B cell (primary cell): ENCODE data around the gene HSD17B2. TPM values are rescaled to one million over a fixed set of nuclear protein-coding genes. Genes with fewer than 3 reads are reported as not detected.

Experiments
- ATAC-seq: fragments of 200-7000 bp; cut with Tn5 transposase; one replicate; pipeline ENCODE4 v1.10.0; 2021; ENCODE audit warnings: low read depth, mild to moderate bottlenecking, moderate number of reproducible peaks, moderate library complexity
- CTCF ChIA-PET: fragments of 350-600 bp; sonication (Branson Sonifier 250); formaldehyde crosslinking; loops from one replicate; lab custom pipeline; 2021; ENCODE audit warnings: antibody characterized with exemption, inconsistent platforms; lab: Charles Lee
- POLR2A ChIA-PET: fragments of 350-600 bp; sonication (Branson Sonifier 250); formaldehyde crosslinking; loops from one replicate; lab custom pipeline; 2021; ENCODE audit warnings: antibody characterized with exemption; lab: Charles Lee
- DNase-seq: peaks from one replicate; pipeline ENCODE4 v3.0.0; 2013
- H2AFZ ChIP-seq: 2 replicates; pipeline ENCODE4 v1.6.1; 2012; ENCODE audit warnings: mild to moderate bottlenecking, low read depth, low read length; ENCODE audit not compliant: insufficient read depth, poor library complexity, severe bottlenecking
- H3K27ac ChIP-seq, 2 donors: 1 replicate in 1 of 2; 2 replicates in 1 of 2; pipeline ENCODE4 v1.5.1; 2012 to 2013; ENCODE audit warnings: low read length in 2 of 2, mild to moderate bottlenecking in 2 of 2, moderate library complexity in 1 of 2
- H3K27me3 ChIP-seq, 4 experiments: fragments of 200-600 bp in 1 of 4; sonication (generic) in 1 of 4; replicated peaks in 1 of 4; 1 replicate in 2 of 4; 2 replicates in 2 of 4; pipeline versions ENCODE4 v1.6.1 to v1.7.0; 2013 to 2016; ENCODE audit warnings: low read length in 3 of 4, mild to moderate bottlenecking in 2 of 4, mixed read lengths in 1 of 4, moderate library complexity in 1 of 4; ENCODE audit not compliant: insufficient read depth in 4 of 4, control insufficient read depth in 3 of 4; ENCODE audit errors: control extremely low read depth in 1 of 4
- H3K36me3 ChIP-seq, 2 experiments: replicated peaks in 1 of 2; 1 replicate in 1 of 2; 2 replicates in 1 of 2; pipeline versions ENCODE4 v1.6.1 to v1.7.1; 2013; ENCODE audit warnings: low read length in 1 of 2; ENCODE audit not compliant: insufficient read depth in 2 of 2, control insufficient read depth in 1 of 2; ENCODE audit errors: control extremely low read depth in 1 of 2, extremely low read depth in 1 of 2
- H3K4me1 ChIP-seq, 2 donors: fragments of 200-600 bp in 1 of 2; sonication (generic) in 1 of 2; 1 replicate in 1 of 2; 2 replicates in 1 of 2; pipeline versions ENCODE4 v1.5.1 to v1.6.1; 2013 to 2017; ENCODE audit warnings: low read length in 2 of 2; ENCODE audit not compliant: control insufficient read depth in 2 of 2, insufficient read depth in 2 of 2
- H3K4me2 ChIP-seq: replicated peaks from 2 replicates; pipeline ENCODE3; 2012; ENCODE audit warnings: mild to moderate bottlenecking, low read depth, low read length; ENCODE audit not compliant: poor library complexity, severe bottlenecking
- H3K4me3 ChIP-seq, 5 experiments: fragments of 200-600 bp in 1 of 5; sonication (generic) in 1 of 5; 1 replicate in 3 of 5; 2 replicates in 2 of 5; pipeline versions ENCODE4 v1.5.1 to v1.7.0; 2011 to 2016; ENCODE audit warnings: low read length in 4 of 5, mild to moderate bottlenecking in 4 of 5, low read depth in 2 of 5, control low read depth in 1 of 5, moderate library complexity in 1 of 5; ENCODE audit not compliant: insufficient read depth in 1 of 5; ENCODE audit errors: control extremely low read depth in 1 of 5, extremely low read depth in 1 of 5
- H3K79me2 ChIP-seq: fragments of 200-600 bp; sonication (generic); one replicate; pipeline ENCODE4 v1.6.0; 2016; ENCODE audit warnings: low read length; ENCODE audit not compliant: control insufficient read depth, insufficient read depth
- H3K9ac ChIP-seq: fragments of 200-600 bp; sonication (generic); 2 replicates; pipeline ENCODE4 v1.6.1; 2017; ENCODE audit warnings: mild to moderate bottlenecking, low read length, moderate library complexity
- H3K9me3 ChIP-seq, 3 donors: one replicate each; pipeline versions ENCODE4 v1.6.1 to v1.7.1; 2013; ENCODE audit warnings: low read length in 2 of 3; ENCODE audit not compliant: control insufficient read depth in 2 of 3, insufficient read depth in 1 of 3; ENCODE audit errors: control extremely low read depth in 1 of 3
- H4K20me1 ChIP-seq: 2 replicates; pipeline ENCODE4 v1.6.0; 2012; ENCODE audit warnings: mild to moderate bottlenecking, low read length; ENCODE audit not compliant: insufficient read depth, control insufficient read depth, poor library complexity, severe bottlenecking
- H3K27ac Mint-ChIP-seq: one replicate; pipeline ENCODE4 v1.8.0; 2021; ENCODE audit warnings: mixed read lengths
- H3K27me3 Mint-ChIP-seq: one replicate; pipeline ENCODE4 v1.8.0; 2021; ENCODE audit warnings: mixed read lengths
- H3K4me1 Mint-ChIP-seq: one replicate; pipeline ENCODE4 v1.8.0; 2021; ENCODE audit warnings: mixed read lengths
- H3K4me3 Mint-ChIP-seq: one replicate; pipeline ENCODE4 v1.8.0; 2021; ENCODE audit warnings: mixed read lengths
- H3K9me3 Mint-ChIP-seq: one replicate; pipeline ENCODE4 v1.8.0; 2022; ENCODE audit warnings: mixed read lengths; ENCODE audit not compliant: insufficient read depth
- EZH2 ChIP-seq: IDR thresholded peaks from 2 replicates; pipeline ENCODE4 v1.6.1; 2012; ENCODE audit warnings: borderline replicate concordance, low read depth, mild to moderate bottlenecking, moderate library complexity, low read length; ENCODE audit not compliant: insufficient read depth, poor library complexity, severe bottlenecking
- WGBS: methylation state at CpG from one replicate; pipeline ENCODE4 v1.1.5; 2013; ENCODE audit warnings: missing lambda C conversion rate; ENCODE audit not compliant: insufficient coverage; 5-methylcytosine and 5-hydroxymethylcytosine counted together
- intact Hi-C: fragments of 100-400 bp; cut with micrococcal nuclease; formaldehyde crosslinking; loops from one replicate; pipeline ENCODE4 v1.10.0; 2022
- polyA plus RNA-seq: library from polyadenylated mRNA; depleted of rRNA; stranded (reverse); fragments of >200 nt; gene quantifications from 2 replicates; pipeline ENCODE4 v1.2.3, GENCODE V29; 2012
- total RNA-seq, 2 donors: library from RNA; stranded (reverse); fragments of 120-200 nt in 1 of 2; gene quantifications; 1 replicate in 1 of 2; 2 replicates in 1 of 2; pipeline versions ENCODE4 v1.2.3 to v1.2.4, GENCODE V29; 2013 to 2022
- TF ChIP-seq, protein P1 (sequence below): fragments of 200-600 bp; IDR thresholded peaks from one replicate; pipeline ENCODE4 v1.8.0; 2022; ENCODE audit warnings: antibody characterized with exemption, mild to moderate bottlenecking

Gene HSD17B2
- total and polyA plus RNA-seq, 2 donors (not counting 1 experiment from before 2014, with no cell fraction given) = not detected

DNA sequence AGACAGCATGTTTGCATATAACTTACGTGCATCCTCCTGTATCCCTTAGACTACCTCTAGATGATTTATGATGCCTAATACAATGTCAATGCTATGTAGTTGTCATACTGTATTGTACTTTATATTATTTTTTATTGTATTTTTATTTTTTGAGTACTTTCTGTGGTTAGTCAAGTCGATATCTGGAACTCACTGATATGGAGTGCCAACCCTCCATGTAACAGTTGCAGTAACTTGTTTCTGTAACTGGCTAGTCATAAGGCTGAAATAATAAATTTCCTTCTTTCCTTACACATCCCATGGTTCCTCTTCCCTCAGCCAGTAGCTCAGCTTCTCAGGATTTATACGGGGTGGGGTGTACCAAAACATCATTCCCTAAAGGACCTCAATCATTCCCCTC, 111.5 kb downstream of the HSD17B2 start:
- CTCF ChIA-PET = no interaction called here
- no peak overlapping the region for H3K27ac ChIP-seq
- no peak for ATAC-seq

DNA sequence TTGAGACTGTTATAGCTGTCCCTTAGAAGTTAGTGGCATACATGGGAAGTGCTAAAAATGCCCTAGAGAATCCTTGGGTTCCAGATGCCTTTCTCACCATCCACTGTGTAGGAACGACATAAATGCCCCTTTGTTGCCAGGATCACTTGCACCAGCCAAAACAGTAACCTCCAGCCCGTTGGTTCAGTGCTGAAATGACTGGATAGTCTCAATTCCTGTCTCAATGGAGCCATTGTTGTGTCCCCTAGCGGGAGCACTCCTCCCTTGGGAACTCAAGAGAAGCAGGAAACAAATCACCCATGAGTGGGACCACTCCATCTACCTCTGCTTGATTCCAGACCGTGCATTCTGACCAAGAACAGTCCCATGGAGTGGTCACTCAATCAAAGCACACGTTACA, 111.9 kb downstream of the HSD17B2 start:
- H3K9ac ChIP-seq = no peak overlapping the region
- Mint-ChIP-seq H3K9me3 (no peaks in the 10 kb centered on the region), H3K4me1 (no peaks in the 10 kb centered on the region), H3K27me3 (no peaks in the 10 kb centered on the region), H3K4me3 (no peak overlapping the region), H3K27ac (no peak overlapping the region)
- no peak overlapping the region for H2AFZ ChIP-seq
- POLR2A ChIA-PET = no interaction called here
- H3K27ac ChIP-seq = no peak overlapping the region
- H3K9me3 ChIP-seq = no peaks in the 10 kb centered on the region
- no peak for DNase-seq
- H3K36me3 ChIP-seq = peaks cover 1 to 13% of the 10 kb centered on the region in 2 experiments
- 85% methylated on average over 5 of the region's 5 CpGs for WGBS
- no peak overlapping the region for H3K4me2 ChIP-seq
- H3K4me1 ChIP-seq = no peaks in the 10 kb centered on the region
- no peak for TF ChIP-seq EZH2
- TF ChIP-seq, protein P1, sequence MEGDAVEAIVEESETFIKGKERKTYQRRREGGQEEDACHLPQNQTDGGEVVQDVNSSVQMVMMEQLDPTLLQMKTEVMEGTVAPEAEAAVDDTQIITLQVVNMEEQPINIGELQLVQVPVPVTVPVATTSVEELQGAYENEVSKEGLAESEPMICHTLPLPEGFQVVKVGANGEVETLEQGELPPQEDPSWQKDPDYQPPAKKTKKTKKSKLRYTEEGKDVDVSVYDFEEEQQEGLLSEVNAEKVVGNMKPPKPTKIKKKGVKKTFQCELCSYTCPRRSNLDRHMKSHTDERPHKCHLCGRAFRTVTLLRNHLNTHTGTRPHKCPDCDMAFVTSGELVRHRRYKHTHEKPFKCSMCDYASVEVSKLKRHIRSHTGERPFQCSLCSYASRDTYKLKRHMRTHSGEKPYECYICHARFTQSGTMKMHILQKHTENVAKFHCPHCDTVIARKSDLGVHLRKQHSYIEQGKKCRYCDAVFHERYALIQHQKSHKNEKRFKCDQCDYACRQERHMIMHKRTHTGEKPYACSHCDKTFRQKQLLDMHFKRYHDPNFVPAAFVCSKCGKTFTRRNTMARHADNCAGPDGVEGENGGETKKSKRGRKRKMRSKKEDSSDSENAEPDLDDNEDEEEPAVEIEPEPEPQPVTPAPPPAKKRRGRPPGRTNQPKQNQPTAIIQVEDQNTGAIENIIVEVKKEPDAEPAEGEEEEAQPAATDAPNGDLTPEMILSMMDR = no peak
- H3K27me3 ChIP-seq = no peaks in the 10 kb centered on the region
- intact Hi-C loops = no loop called here
- ATAC-seq = no peak
- CTCF ChIA-PET = no interaction called here
- no peak overlapping the region for H3K4me3 ChIP-seq
- H4K20me1 ChIP-seq = no peaks in the 10 kb centered on the region
- H3K79me2 ChIP-seq = no peaks in the 10 kb centered on the region

More for the DNA sequence above, 111.5 kb downstream of the HSD17B2 start:
- Mint-ChIP-seq H3K4me3 (no peak overlapping the region), H3K27ac (no peak overlapping the region), H3K9me3 (no peaks in the 10 kb centered on the region), H3K27me3 (no peaks in the 10 kb centered on the region), H3K4me1 (no peaks in the 10 kb centered on the region)
- no peaks in the 10 kb centered on the region for H3K9me3 ChIP-seq
- H3K27me3 ChIP-seq = no peaks in the 10 kb centered on the region
- H3K4me2 ChIP-seq = no peak overlapping the region
- no peak overlapping the region for H3K9ac ChIP-seq
- POLR2A ChIA-PET = no interaction called here
- WGBS = no CpG with 5 or more reads among the region's 3 CpGs
- no peak overlapping the region for H2AFZ ChIP-seq
- H3K79me2 ChIP-seq = no peaks in the 10 kb centered on the region
- H4K20me1 ChIP-seq = no peaks in the 10 kb centered on the region
- no peaks in the 10 kb centered on the region for H3K4me1 ChIP-seq
- TF ChIP-seq, protein P1 = no peak
- no peak for TF ChIP-seq EZH2
- no peak overlapping the region for H3K4me3 ChIP-seq
- DNase-seq = no peak
- peaks cover 1 to 12% of the 10 kb centered on the region in 2 experiments for H3K36me3 ChIP-seq
- intact Hi-C loops = no loop called here
